Activated CD4-positive, CD25-positive, alpha-beta regulatory T cell treated with anti-CD3 and anti-CD28 coated beads, Interleukin-2, amount 50 U/mL, for 16 hours (primary cell): Measurements from ENCODE around the gene HOXB4.

ENCODE experiments used
- DNase-seq: peaks from one replicate; pipeline ENCODE4 v3.0.0-alpha.2; 2020; ENCODE audit warnings: low read depth, low spot score

The HOXB4 gene

GRCh38 chr17:48601539-48602425 lies 23.6 kb upstream of the HOXB4 start:
- no peak for DNase-seq

- no peak for DNase-seq
These were observed 23.0 kb upstream of the HOXB4 start for GRCh38 chr17:48601207-48601538.

- no peak for DNase-seq
These were observed 22.3 kb upstream of the HOXB4 start for GRCh38 chr17:48600244-48601098.

GRCh38 chr17:48599354-48599753 lies 21.2 kb upstream of the HOXB4 start:
- DNase-seq: no peak

GRCh38 chr17:48598736-48599135 lies 20.6 kb upstream of the HOXB4 start:
- no peak for DNase-seq

- DNase-seq: no peak
These were observed 19.9 kb upstream of the HOXB4 start for GRCh38 chr17:48597778-48598631.

GRCh38 chr17:48597528-48597777 lies 19.3 kb upstream of the HOXB4 start:
- DNase-seq: no peak

GRCh38 chr17:48596735-48597527 lies 18.8 kb upstream of the HOXB4 start:
- DNase-seq: no peak

GRCh38 chr17:48596000-48596734 lies 18.0 kb upstream of the HOXB4 start:
- DNase-seq: no peak

GRCh38 chr17:48595278-48595999 lies 17.3 kb upstream of the HOXB4 start:
- no peak for DNase-seq

GRCh38 chr17:48594538-48595277 lies 16.6 kb upstream of the HOXB4 start:
- DNase-seq: no peak

- peak; percentile 58 for DNase-seq
These were observed 15.8 kb upstream of the HOXB4 start for GRCh38 chr17:48593840-48594537.

GRCh38 chr17:48593126-48593829 lies 15.1 kb upstream of the HOXB4 start, which contains the start of gene HOXB5:
HOXB5 (minus strand) TSS chr17:48593779; CDS start chr17:48593682, 97 bp downstream.
- no peak for DNase-seq

- no peak for DNase-seq
These were observed 14.4 kb upstream of the HOXB4 start for GRCh38 chr17:48592577-48592976.

- no peak for DNase-seq
These were observed 13.9 kb upstream of the HOXB4 start for GRCh38 chr17:48592057-48592514.

- DNase-seq: no peak
These were observed 13.3 kb upstream of the HOXB4 start for GRCh38 chr17:48591255-48592056.

- no peak for DNase-seq
These were observed 12.5 kb upstream of the HOXB4 start for GRCh38 chr17:48590607-48591161.
